ENCODE results near the gene FRS2.

The FRS2 gene

Small RNA genes lying within 50 kb of the gene (small RNA-seq; reads per million reads assigned to genes)
- gene MIR3913-1 (ENCODE audit: low read depth): 15.2 reads per million, percentile 84 among the genes with 10 or more reads in this experiment

Data from mesenchymal stem cell (in vitro differentiated cells and primary cell).